Measurements from ENCODE around the gene INHBA. TPM values are rescaled to one million over a fixed set of nuclear protein-coding genes. Genes with fewer than 3 reads are reported as not detected.
A peak's percentile ranks its signal among the peaks of the same experiment; 100 is the strongest.

The INHBA gene
- polyA plus RNA-seq, 12 donors: 3.9 to 14.7 (median 6.9) TPM; not detected in 1

GRCh38 chr7:41689815-41690214 lies 13.1 kb downstream of the INHBA start:
- no peak for DNase-seq

GRCh38 chr7:41688906-41689305 lies 14.0 kb downstream of the INHBA start:
- DNase-seq: no peak

DNA sequence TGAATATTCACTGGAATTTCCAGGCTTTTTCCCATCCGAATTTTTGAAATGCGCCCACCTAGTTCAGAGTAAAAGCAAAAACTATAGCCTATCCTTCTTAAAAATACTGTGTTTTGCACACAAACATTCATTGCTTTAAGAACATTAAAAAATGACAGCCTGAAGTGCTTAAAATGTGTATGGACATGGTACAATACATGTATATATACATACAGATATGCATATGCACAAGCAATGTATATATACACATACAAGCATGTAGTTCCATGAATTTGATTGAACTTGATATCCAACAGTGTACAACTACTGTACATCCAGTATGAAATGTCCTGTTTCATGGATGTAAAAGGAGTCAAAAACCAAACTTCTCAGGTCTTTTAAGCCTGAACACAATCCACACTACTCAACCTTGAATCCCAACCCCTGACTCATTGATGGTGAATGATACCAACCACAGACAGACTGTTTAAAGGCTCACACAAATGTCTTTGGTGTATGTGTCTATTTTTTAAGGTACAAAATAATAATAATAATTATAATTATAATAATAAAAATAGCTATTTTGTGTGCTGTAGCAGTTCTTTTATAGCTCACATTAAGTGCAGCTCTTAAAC lies 14.8 kb downstream of the INHBA start:
- no peak for DNase-seq

DNA sequence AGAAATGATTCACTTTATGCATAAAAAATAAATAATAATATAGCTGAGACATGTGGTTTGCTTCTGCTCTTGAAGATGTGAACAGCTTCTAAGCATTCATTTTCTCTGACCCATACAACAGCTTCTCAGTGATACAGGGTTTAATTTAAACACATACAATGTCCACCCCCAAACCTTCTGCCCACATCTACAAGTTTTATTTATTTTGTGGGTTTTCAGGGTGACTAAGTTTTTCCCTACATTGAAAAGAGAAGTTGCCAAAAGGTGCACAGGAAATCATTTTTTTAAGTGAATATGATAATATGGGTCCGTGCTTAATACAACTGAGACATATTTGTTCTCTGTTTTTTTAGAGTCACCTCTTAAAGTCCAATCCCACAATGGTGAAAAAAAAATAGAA lies 17.2 kb downstream of the INHBA start:
- DNase-seq: no peak

DNA sequence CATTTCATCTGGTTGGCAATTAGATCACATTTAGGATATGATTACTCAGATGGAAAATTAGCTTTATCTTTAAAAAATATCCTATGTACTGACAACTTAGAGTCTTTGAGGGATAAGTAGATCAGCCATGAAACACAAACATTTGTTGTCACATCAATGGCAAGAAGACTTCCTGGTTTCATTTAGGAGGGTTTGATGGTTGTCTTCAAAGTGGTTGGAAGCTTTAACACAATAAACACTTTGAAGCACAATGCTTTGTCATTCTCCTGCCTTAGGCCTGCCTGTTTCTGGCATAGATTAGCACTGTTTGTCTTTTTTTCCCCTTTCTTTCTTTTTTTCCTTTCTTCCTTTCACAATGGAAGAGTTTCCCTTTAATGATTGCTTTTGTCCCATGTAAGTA lies 20.5 kb downstream of the INHBA start:
- DNase-seq: no peak

GRCh38 chr7:41679566-41679965 lies 23.3 kb downstream of the INHBA start:
- no peak for DNase-seq

DNA sequence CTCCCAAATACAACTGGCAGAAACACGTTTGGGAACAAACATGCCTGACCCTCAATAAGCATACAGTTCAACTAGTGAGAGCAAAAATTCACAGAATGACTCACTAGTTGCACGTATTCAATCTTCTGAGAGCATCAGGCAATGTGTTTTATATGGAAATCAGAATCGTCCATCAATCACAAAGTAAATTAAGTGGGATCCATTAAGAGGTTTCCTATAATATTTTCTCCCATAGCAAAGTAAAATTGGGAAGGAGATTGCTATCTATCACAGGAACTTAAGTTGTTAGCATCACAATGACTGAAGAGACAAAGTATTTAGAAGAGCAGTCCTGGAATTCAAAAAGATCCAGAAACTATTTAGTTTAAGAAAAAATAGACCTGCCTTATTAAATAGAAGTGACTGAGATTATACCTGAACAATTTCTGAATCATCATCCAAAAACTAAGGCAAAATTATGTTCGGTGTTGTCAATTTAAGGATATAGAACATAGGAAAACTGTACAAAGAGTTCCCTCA lies 28.3 kb downstream of the INHBA start:
- no peak for DNase-seq

DNA sequence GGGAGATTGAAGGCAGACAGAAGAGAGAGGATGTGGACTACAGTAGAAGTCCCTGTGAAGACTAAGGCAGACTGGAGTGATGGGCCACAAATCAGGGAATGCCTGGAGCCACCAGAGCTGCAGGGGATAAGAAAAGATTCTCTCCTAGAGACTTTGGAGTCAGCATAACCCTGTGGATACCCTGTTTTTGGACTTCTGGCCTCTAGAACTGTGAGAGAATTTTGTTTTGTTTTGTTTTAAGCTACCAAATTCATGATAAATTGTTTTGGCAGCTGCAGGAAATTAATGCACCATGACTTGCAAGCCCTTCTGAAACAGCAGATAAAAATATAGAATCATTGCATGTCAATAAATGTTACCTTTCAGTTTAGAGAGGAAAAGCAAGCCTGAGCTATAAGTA lies 41.3 kb downstream of the INHBA start:
- no peak for DNase-seq

DNA sequence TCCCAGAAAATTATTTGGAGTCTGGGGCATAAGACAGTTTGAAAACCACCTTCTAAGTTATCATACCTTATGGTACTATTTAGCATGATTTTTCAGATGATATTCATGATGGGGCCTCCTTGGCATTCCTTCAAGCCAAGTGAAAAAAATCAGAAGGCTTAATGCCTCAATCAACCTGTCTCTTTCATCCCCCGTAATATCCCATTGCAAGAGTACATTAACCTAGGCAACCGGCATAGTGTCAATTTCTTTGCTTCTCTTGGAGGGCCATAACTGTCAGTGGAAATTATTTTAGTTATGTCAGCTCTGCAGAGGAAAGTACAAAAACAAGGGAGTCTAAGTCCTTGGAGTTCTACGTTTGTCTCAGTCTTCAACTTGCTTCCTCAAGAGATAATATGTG lies 43.4 kb downstream of the INHBA start:
- DNase-seq: no peak

GRCh38 chr7:41656366-41656765 lies 46.5 kb downstream of the INHBA start:
- no peak for DNase-seq

DNA sequence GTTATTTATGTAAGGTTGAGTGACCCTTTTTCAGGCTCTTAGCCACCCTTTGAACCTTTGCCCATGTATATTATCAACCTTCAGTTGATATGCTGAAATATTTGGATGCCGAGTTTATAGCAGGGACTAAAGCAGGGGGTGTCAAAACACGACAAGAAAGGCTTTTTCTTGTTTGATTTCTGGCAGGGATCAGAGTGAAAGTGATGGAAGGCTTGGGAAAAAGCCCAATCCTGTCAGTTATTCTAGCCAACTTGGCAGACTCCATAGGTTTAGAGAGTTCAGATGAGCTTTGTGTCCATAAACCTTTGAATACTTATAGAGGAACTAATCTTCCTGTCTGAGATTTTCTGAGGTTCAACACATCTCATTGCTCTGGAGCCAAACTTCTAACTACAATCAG lies 47.5 kb downstream of the INHBA start:
- DNase-seq: no peak

DNA sequence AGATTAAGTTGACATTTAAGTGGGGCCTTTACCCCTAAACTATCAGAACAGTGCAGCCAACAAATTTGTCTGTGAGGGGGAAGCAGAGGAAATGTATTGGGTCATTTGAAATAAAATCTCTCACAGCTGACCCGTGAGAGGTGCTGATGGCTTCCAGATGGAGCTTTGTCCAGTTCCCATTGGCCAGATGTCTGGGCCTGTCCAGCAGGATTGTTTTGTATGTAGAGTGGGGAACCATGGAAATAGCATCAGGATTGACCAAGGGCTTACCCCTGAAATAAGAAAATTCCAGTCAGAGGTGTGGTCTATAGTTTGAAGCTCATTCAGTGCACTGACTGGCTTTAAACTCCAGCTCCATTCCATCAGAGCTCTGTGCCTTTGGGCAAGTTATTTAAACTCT lies 50.6 kb downstream of the INHBA start:
- peak; percentile 88 for DNase-seq

- no peak for DNase-seq
These were observed 54.4 kb downstream of the INHBA start for GRCh38 chr7:41648501-41648900.

DNA sequence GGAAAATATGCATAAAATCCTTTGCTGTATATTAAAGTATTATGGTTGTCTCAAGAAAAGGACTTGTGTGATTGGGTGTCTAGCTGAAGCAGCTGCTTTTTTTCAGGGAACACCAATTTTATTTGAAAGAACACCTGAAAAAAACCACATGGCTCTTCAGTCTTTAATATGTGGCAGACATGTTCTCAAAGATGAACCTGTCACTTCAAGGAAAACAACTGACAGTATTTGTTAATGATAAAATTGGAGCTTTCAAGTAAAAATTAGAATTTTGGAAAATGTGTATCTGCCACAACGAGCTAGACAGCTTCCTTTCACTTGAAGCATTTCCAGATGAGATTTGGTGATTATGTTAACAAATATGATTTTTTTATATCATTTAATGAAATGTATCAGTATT lies 59.3 kb downstream of the INHBA start:
- no peak for DNase-seq

DNA sequence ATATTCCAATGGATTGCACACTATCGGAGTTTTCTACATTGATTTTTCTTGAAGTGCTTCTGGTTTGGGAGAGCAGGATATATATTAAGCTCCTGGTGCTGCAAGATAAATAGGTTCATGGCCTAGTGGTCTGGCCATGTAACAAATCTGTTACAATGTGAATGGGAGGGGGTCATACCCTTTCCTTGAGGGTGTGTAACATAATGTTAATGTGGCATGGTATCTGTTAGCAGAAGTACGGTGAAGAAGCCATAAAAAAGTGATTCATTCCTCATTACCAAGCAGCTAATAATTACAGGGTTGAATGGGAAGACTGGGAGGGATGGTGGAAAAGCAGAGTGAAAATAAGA lies 61.2 kb downstream of the INHBA start:
- DNase-seq: no peak

GRCh38 chr7:41641011-41641664 lies 61.8 kb downstream of the INHBA start:
- no peak for DNase-seq

- DNase-seq: no peak
These were observed 62.4 kb downstream of the INHBA start for GRCh38 chr7:41640487-41640886.

GRCh38 chr7:41637049-41637448 lies 65.8 kb downstream of the INHBA start:
- DNase-seq: no peak

All from muscle of arm (tissue), 12 donors.